Skeletal muscle tissue (tissue), 4 donors: Measurements from ENCODE around the gene PLCH1. TPM values are rescaled to one million over a fixed set of nuclear protein-coding genes. Genes with fewer than 3 reads are reported as not detected.
"Not testable (repeated sequence)": the region's sequence is repeated elsewhere in the genome, so short reads cannot be mapped to it uniquely, and the experiment has no call there.

Source experiments
- H3K27ac ChIP-seq: one replicate; pipeline ENCODE4 v1.7.0; 2013; ENCODE audit warnings: mild to moderate bottlenecking, low read depth, low read length, inconsistent platforms
- H3K27me3 ChIP-seq, 3 donors: one replicate each; pipeline ENCODE4 v1.7.0; 2013; ENCODE audit warnings: low read length in 3 of 3; ENCODE audit not compliant: control insufficient read depth in 3 of 3, insufficient read depth in 3 of 3
- H3K36me3 ChIP-seq, 3 donors: one replicate each; pipeline ENCODE4 v1.7.0; 2013; ENCODE audit warnings: low read length in 3 of 3; ENCODE audit not compliant: control insufficient read depth in 3 of 3, insufficient read depth in 3 of 3
- H3K4me1 ChIP-seq, 3 donors: one replicate each; pipeline ENCODE4 v1.7.0; 2013; ENCODE audit warnings: low read length in 3 of 3, mild to moderate bottlenecking in 3 of 3; ENCODE audit not compliant: control insufficient read depth in 3 of 3, insufficient read depth in 3 of 3
- H3K4me3 ChIP-seq, 3 donors: one replicate each; pipeline ENCODE4 v1.7.0; 2013; ENCODE audit warnings: low read length in 3 of 3
- H3K9ac ChIP-seq, 3 donors: one replicate each; pipeline ENCODE4 v1.7.0; 2013; ENCODE audit warnings: low read length in 3 of 3, mild to moderate bottlenecking in 3 of 3, moderate library complexity in 2 of 3, low read depth in 1 of 3
- H3K9me3 ChIP-seq, 3 donors: one replicate each; pipeline ENCODE4 v1.7.0; 2013; ENCODE audit warnings: low read length in 3 of 3; ENCODE audit not compliant: control insufficient read depth in 3 of 3
- total RNA-seq: library from RNA; depleted of rRNA; stranded (reverse); fragments of >200 nt; gene quantifications from one replicate; pipeline ENCODE4 v1.2.3, GENCODE V29; 2014
- donor health status: Osteomylitis.

Gene PLCH1
- total RNA-seq, 1 donor from 2014 or later = 0.52 TPM

GRCh38 chr3:155411500-155412223 lies 333.2 kb downstream of the PLCH1 start:
- H3K36me3 ChIP-seq = no peaks in the 10 kb centered on the region
- no peaks in the 10 kb centered on the region for H3K4me1 ChIP-seq
- H3K4me3 ChIP-seq = no peak overlapping the region
- H3K27me3 ChIP-seq = no peaks in the 10 kb centered on the region
- H3K9ac ChIP-seq = no peak overlapping the region
- H3K27ac ChIP-seq = no peak overlapping the region
- no peaks in the 10 kb centered on the region for H3K9me3 ChIP-seq

- Histone ChIP-seq H3K27ac (no peak overlapping the region), H3K9me3 (no peaks in the 10 kb centered on the region), H3K27me3 (no peaks in the 10 kb centered on the region), H3K9ac (no peak overlapping the region), H3K36me3 (no peaks in the 10 kb centered on the region), H3K4me3 (no peak overlapping the region), H3K4me1 (no peaks in the 10 kb centered on the region)
These were observed 335.5 kb downstream of the PLCH1 start for GRCh38 chr3:155409336-155409735.

- no peaks in the 10 kb centered on the region for H3K9me3 ChIP-seq
- H3K27ac ChIP-seq = no peak overlapping the region
- no peak overlapping the region for H3K4me3 ChIP-seq
- H3K9ac ChIP-seq = no peak overlapping the region
- H3K36me3 ChIP-seq = no peaks in the 10 kb centered on the region
- no peaks in the 10 kb centered on the region for H3K4me1 ChIP-seq
- H3K27me3 ChIP-seq = no peaks in the 10 kb centered on the region
These were observed 336.9 kb downstream of the PLCH1 start for GRCh38 chr3:155407971-155408370.

GRCh38 chr3:155407331-155407730 lies 337.5 kb downstream of the PLCH1 start:
- no peaks in the 10 kb centered on the region for H3K27me3 ChIP-seq
- no peaks in the 10 kb centered on the region for H3K9me3 ChIP-seq
- H3K27ac ChIP-seq = no peak overlapping the region
- H3K4me3 ChIP-seq = no peak overlapping the region
- H3K9ac ChIP-seq = no peak overlapping the region
- H3K4me1 ChIP-seq = no peaks in the 10 kb centered on the region
- no peaks in the 10 kb centered on the region for H3K36me3 ChIP-seq

GRCh38 chr3:155404486-155404885 lies 340.4 kb downstream of the PLCH1 start:
- Histone ChIP-seq H3K27me3 (no peaks in the 10 kb centered on the region), H3K36me3 (no peaks in the 10 kb centered on the region), H3K9ac (no peak overlapping the region), H3K4me3 (no peak overlapping the region), H3K27ac (no peak overlapping the region), H3K4me1 (no peaks in the 10 kb centered on the region), H3K9me3 (no peaks in the 10 kb centered on the region)

GRCh38 chr3:155402656-155403055 lies 342.2 kb downstream of the PLCH1 start:
- Histone ChIP-seq H3K4me1 (no peaks in the 10 kb centered on the region), H3K9ac (no peak overlapping the region), H3K4me3 (no peak overlapping the region), H3K27me3 (no peaks in the 10 kb centered on the region), H3K36me3 (no peaks in the 10 kb centered on the region), H3K9me3 (no peaks in the 10 kb centered on the region), H3K27ac (no peak overlapping the region)

GRCh38 chr3:155398046-155398445 lies 346.8 kb downstream of the PLCH1 start:
- Histone ChIP-seq H3K36me3 (no peaks in the 10 kb centered on the region), H3K9me3 (no peaks in the 10 kb centered on the region), H3K4me3 (no peak overlapping the region), H3K4me1 (no peaks in the 10 kb centered on the region), H3K27ac (no peak overlapping the region), H3K27me3 (no peaks in the 10 kb centered on the region), H3K9ac (no peak overlapping the region)

- H3K36me3 ChIP-seq, H3K4me3 ChIP-seq, H3K9ac ChIP-seq, H3K27me3 ChIP-seq, H3K9me3 ChIP-seq, H3K4me1 ChIP-seq, H3K27ac ChIP-seq: not testable (repeated sequence)
These were observed 350.0 kb downstream of the PLCH1 start for GRCh38 chr3:155394896-155395295.

- Histone ChIP-seq H3K9ac (no peak overlapping the region), H3K9me3 (no peaks in the 10 kb centered on the region), H3K4me3 (no peak overlapping the region), H3K4me1 (peaks cover 0 to 6% (median 5%) of the 10 kb centered on the region in 3 donors), H3K27ac (no peak overlapping the region), H3K36me3 (no peaks in the 10 kb centered on the region), H3K27me3 (no peaks in the 10 kb centered on the region)
These were observed 350.6 kb downstream of the PLCH1 start for GRCh38 chr3:155394240-155394639.

- Histone ChIP-seq H3K4me1 (peaks cover 0 to 6% (median 5%) of the 10 kb centered on the region in 3 donors), H3K27me3 (no peaks in the 10 kb centered on the region), H3K4me3 (no peak overlapping the region)
These were observed 351.6 kb downstream of the PLCH1 start for GRCh38 chr3:155393316-155393715.

More at GRCh38 chr3:155393316-155393715, 351.6 kb downstream of the PLCH1 start:
- Histone ChIP-seq H3K27ac (no peak overlapping the region), H3K36me3 (no peaks in the 10 kb centered on the region), H3K9ac (no peak overlapping the region), H3K9me3 (no peaks in the 10 kb centered on the region)
